ENCODE measurements around the gene MAN2B1. TPM values are rescaled to one million over a fixed set of nuclear protein-coding genes. Genes with fewer than 3 reads are reported as not detected.

The MAN2B1 gene
- total RNA-seq, 1 experiment from 2014 or later = 93.5 TPM

DNA sequence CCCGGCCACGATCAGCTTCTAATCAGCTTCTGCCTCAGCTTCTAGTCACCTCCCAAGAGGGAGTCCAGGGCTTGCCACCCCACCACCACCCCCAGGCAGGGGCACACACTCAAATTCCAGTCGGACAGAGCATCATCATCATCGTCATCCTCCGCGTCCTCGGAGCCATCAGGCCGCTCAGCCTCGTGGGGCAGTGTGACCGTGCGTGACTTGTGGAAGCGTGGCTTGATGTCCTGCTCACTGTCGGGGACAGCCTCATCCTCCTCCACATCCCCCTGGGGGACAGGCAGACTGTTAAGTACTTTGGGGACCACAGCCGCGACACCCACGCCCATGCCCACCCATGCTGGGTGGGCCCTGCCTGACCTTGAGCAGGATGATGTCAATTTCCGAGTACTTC lies 44.6 kb upstream of the MAN2B1 start:
- H3K9me3 ChIP-seq (ENCODE audit: control insufficient read depth, low read depth, low read length) = no peaks in the 10 kb centered on the region
- no peaks in the 10 kb centered on the region for H3K27me3 ChIP-seq (ENCODE audit: insufficient read depth, low read length)
- H3T11ph ChIP-seq (ENCODE audit: low read length) = no peak overlapping the region
- no peak overlapping the region for H4K8ac ChIP-seq (replicated peaks; ENCODE audit: insufficient read length, low read depth, low read length)
- no peaks in the 10 kb centered on the region for H3K4me1 ChIP-seq (ENCODE audit: insufficient read depth, low read length)
- no peak overlapping the region for H2BK20ac ChIP-seq (ENCODE audit: low read depth, low read length, poor library complexity, severe bottlenecking)
- no peaks in the 10 kb centered on the region for H3K79me1 ChIP-seq (ENCODE audit: insufficient read depth, low read depth, low read length, poor library complexity, severe bottlenecking)
- H4K20me1 ChIP-seq (ENCODE audit: control insufficient read depth, insufficient read depth, insufficient read length) = no peaks in the 10 kb centered on the region
- no peak for DNase-seq
- TF ChIP-seq, protein P1, sequence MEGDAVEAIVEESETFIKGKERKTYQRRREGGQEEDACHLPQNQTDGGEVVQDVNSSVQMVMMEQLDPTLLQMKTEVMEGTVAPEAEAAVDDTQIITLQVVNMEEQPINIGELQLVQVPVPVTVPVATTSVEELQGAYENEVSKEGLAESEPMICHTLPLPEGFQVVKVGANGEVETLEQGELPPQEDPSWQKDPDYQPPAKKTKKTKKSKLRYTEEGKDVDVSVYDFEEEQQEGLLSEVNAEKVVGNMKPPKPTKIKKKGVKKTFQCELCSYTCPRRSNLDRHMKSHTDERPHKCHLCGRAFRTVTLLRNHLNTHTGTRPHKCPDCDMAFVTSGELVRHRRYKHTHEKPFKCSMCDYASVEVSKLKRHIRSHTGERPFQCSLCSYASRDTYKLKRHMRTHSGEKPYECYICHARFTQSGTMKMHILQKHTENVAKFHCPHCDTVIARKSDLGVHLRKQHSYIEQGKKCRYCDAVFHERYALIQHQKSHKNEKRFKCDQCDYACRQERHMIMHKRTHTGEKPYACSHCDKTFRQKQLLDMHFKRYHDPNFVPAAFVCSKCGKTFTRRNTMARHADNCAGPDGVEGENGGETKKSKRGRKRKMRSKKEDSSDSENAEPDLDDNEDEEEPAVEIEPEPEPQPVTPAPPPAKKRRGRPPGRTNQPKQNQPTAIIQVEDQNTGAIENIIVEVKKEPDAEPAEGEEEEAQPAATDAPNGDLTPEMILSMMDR (conservative IDR thresholded peaks at IDR 0.05) = no peak
- Mint-ChIP-seq H3K27me3 (ENCODE audit: low read depth) (no peaks in the 10 kb centered on the region), H3K4me3 (no peak overlapping the region), H3K27ac (no peak overlapping the region), H3K36me3 (ENCODE audit: insufficient read depth in 1 of 3, low read depth in 3 of 3) (peaks cover 53 to 87% (median 86%) of the 10 kb centered on the region in 3 experiments; a peak in 6 of 7 replicates), H3K4me1 (no peaks in the 10 kb centered on the region), H3K9me3 (no peaks in the 10 kb centered on the region)
- no peak overlapping the region for H2BK15ac ChIP-seq (ENCODE audit: low read depth, low read length)
- H2BK120ac ChIP-seq (ENCODE audit: low read depth, low read length, poor library complexity, severe bottlenecking) = no peak overlapping the region
- no peak overlapping the region for H2AK5ac ChIP-seq (ENCODE audit: insufficient read length, low read length)
- H3K23me2 ChIP-seq (ENCODE audit: insufficient read length, low read depth, low read length, poor library complexity, severe bottlenecking) = no peaks in the 10 kb centered on the region
- no peak overlapping the region for H3K56ac ChIP-seq (ENCODE audit: insufficient read length, low read depth, low read length)
- H2AFZ ChIP-seq (ENCODE audit: low read length) = no peak overlapping the region
- no peak overlapping the region for H3K14ac ChIP-seq (ENCODE audit: insufficient read depth, low read length)
- no peak overlapping the region for H4K5ac ChIP-seq (ENCODE audit: insufficient read length, low read depth, low read length)
- no peak overlapping the region for H3K18ac ChIP-seq (ENCODE audit: insufficient read length, low read depth, low read length)
- no peak overlapping the region for H3K4me2 ChIP-seq (ENCODE audit: insufficient read depth, insufficient read length, low read length)
- H4K91ac ChIP-seq (ENCODE audit: insufficient read length, low read depth, low read length) = no peak overlapping the region
- H3K9ac ChIP-seq (ENCODE audit: extremely low read depth, insufficient read length, low read length) = no peak overlapping the region
- WGBS (ENCODE audit: extremely low coverage, insufficient read length, low lambda C conversion rate) = no CpG with 5 or more reads among the region's 17 CpGs
- no peak overlapping the region for H2BK5ac ChIP-seq (ENCODE audit: insufficient read length, low read length)
- no peak overlapping the region for H2BK12ac ChIP-seq (ENCODE audit: insufficient read length, low read depth, low read length)
- H3K4ac ChIP-seq (ENCODE audit: low read depth, low read length) = no peak overlapping the region
- H3K27ac ChIP-seq (ENCODE audit: insufficient read length, low read depth, low read length) = no peak overlapping the region
- H3K79me2 ChIP-seq (ENCODE audit: insufficient read depth, low read length) = no peaks in the 10 kb centered on the region
- H3K23ac ChIP-seq (ENCODE audit: insufficient read length, low read depth, low read length) = no peak overlapping the region

All from H9 (cell line).